PC-9 (cell line): ENCODE data around the gene GPR176. TPM values are rescaled to one million over a fixed set of nuclear protein-coding genes. Genes with fewer than 3 reads are reported as not detected.
A peak's percentile ranks its signal among the peaks of the same experiment; 100 is the strongest.

Experiments
- BruUV-seq: library from RNA; stranded (reverse); fragments of 400-500 nt; replicated peaks from 2 replicates; lab custom pipeline; 2021; lab: Mats Ljungman, UMichigan
- CTCF ChIA-PET: fragments of 300-600 bp; sonication (Branson Sonifier 250); formaldehyde crosslinking; loops from one replicate; lab custom pipeline; 2022; ENCODE audit warnings: antibody characterized with exemption; lab: Charles Lee
- POLR2A ChIA-PET: fragments of 300-600 bp; sonication (Branson Sonifier 250); formaldehyde crosslinking; loops from one replicate; lab custom pipeline; 2022; ENCODE audit warnings: antibody characterized with exemption; ENCODE audit not compliant: unreplicated experiment; lab: Charles Lee
- DNase-seq, 2 experiments: peaks; one replicate each; pipeline versions ENCODE4 v3.0.0 to v3.0.0-alpha.2; 2015 to 2022; ENCODE audit warnings: mixed read lengths in 1 of 2
- H2AFZ ChIP-seq: fragments of 200-600 bp; sonication (generic); 2 replicates; pipeline ENCODE4 v1.8.1; 2017; ENCODE audit warnings: antibody characterized with exemption
- H3F3A ChIP-seq: fragments of 200-600 bp; sonication (generic); 2 replicates; pipeline ENCODE4 v1.8.1; 2017; ENCODE audit warnings: antibody characterized with exemption, mild to moderate bottlenecking, low read depth; ENCODE audit not compliant: insufficient read depth
- H3K27ac ChIP-seq: fragments of 200-600 bp; sonication (generic); 2 replicates; pipeline ENCODE4 v1.6.1; 2016; ENCODE audit warnings: mixed run types
- H3K27me3 ChIP-seq: fragments of 200-600 bp; sonication (generic); 2 replicates; pipeline ENCODE4 v1.6.1; 2016; ENCODE audit warnings: low read depth, mixed run types; ENCODE audit not compliant: insufficient read depth
- H3K36me3 ChIP-seq: fragments of 200-600 bp; sonication (generic); 2 replicates; pipeline ENCODE4 v1.6.1; 2016; ENCODE audit warnings: low read depth, mixed run types
- H3K4me1 ChIP-seq: fragments of 200-600 bp; sonication (generic); replicated peaks from 2 replicates; pipeline ENCODE4 v1.6.1; 2016; ENCODE audit warnings: mixed run types; ENCODE audit not compliant: insufficient read depth
- H3K4me2 ChIP-seq: fragments of 200-600 bp; sonication (generic); 2 replicates; pipeline ENCODE4 v1.6.1; 2017; ENCODE audit warnings: mixed run types
- H3K4me3 ChIP-seq: fragments of 200-600 bp; sonication (generic); 2 replicates; pipeline ENCODE4 v1.6.1; 2016; ENCODE audit warnings: mixed run types
- H3K79me2 ChIP-seq: fragments of 200-600 bp; sonication (generic); 2 replicates; pipeline ENCODE4 v1.6.1; 2017; ENCODE audit warnings: low read depth, mixed run types
- H3K9me2 ChIP-seq: fragments of 200-600 bp; sonication (generic); 2 replicates; pipeline ENCODE4 v1.8.1; 2017; ENCODE audit warnings: mild to moderate bottlenecking; ENCODE audit not compliant: insufficient read depth
- H3K9me3 ChIP-seq: fragments of 200-600 bp; sonication (generic); 2 replicates; pipeline ENCODE4 v1.8.1; 2016; ENCODE audit warnings: low read depth; ENCODE audit not compliant: insufficient read depth
- H4K20me1 ChIP-seq: fragments of 200-600 bp; sonication (generic); 2 replicates; pipeline ENCODE4 v1.8.1; 2017; ENCODE audit not compliant: insufficient read depth
- CTCF ChIP-seq: fragments of 200-600 bp; sonication (generic); conservative IDR thresholded peaks from 2 replicates; pipeline ENCODE4 v1.6.1; 2017; ENCODE audit warnings: mixed run types, antibody characterized with exemption, mild to moderate bottlenecking, moderate library complexity
- EZH2 ChIP-seq: fragments of 200-600 bp; sonication (generic); IDR thresholded peaks from 2 replicates; pipeline ENCODE4 v1.8.0; 2017; ENCODE audit warnings: antibody characterized with exemption, low read depth
- intact Hi-C: fragments of 100-400 bp; cut with micrococcal nuclease; formaldehyde crosslinking; loops from one replicate; pipeline ENCODE4 v1.10.0; 2022; ENCODE audit not compliant: unreplicated experiment
- total RNA-seq: library from RNA; stranded (reverse); gene quantifications from 2 replicates; pipeline ENCODE4 v1.2.3, GENCODE V29; 2021

Gene GPR176
- total RNA-seq, 1 experiment from 2014 or later, result 4.7 TPM

GRCh38 chr15:39792025-39792843, 127.8 kb downstream of the GPR176 start:
- Histone ChIP-seq H3K27ac (no peak overlapping the region), H3K4me1 (peaks cover 14% of the 10 kb centered on the region), H3F3A (no peaks in the 10 kb centered on the region), H4K20me1 (no peaks in the 10 kb centered on the region), H3K4me2 (0 out of 2 replicates have a peak overlapping the region, but pooled peaks have one; percentile 13), H3K4me3 (no peak overlapping the region), H3K79me2 (no peaks in the 10 kb centered on the region), H3K9me3 (no peaks in the 10 kb centered on the region), H3K9me2 (no peaks in the 10 kb centered on the region), H3K27me3 (no peaks in the 10 kb centered on the region), H2AFZ (no peak overlapping the region), H3K36me3 (no peaks in the 10 kb centered on the region)
- ChIA-PET POLR2A (no interaction called here), CTCF (interaction anchor here (0.8 kb wide), 1 partner anchor 486 kb away, joined by 4 read pairs; no protein-coding TSS in a partner anchor)
- TF ChIP-seq EZH2 (no peak), CTCF (no peak)
- DNase-seq, result no peak
- BruUV-seq, result no TSS peak
- intact Hi-C loops, result no loop called here

- no peaks in the 10 kb centered on the region for H3K9me3 ChIP-seq
- H3K4me2 ChIP-seq, result no peak overlapping the region
- ChIA-PET POLR2A (interaction anchor here (0.7 kb wide), 1 partner anchor 62 kb away, joined by 8 read pairs; no protein-coding TSS in a partner anchor), CTCF (no interaction called here)
- no peak overlapping the region for H3K27ac ChIP-seq
- H3K9me2 ChIP-seq, result no peaks in the 10 kb centered on the region
- H3K4me1 ChIP-seq, result peaks cover 14% of the 10 kb centered on the region
- intact Hi-C loops, result loop anchor here (10.0 kb wide), 3 partner anchors 85 to 1085 kb away; partner anchors contain the start of gene BUB1B
- H3K4me3 ChIP-seq, result no peak overlapping the region
- no peak overlapping the region for H2AFZ ChIP-seq
- no peak for TF ChIP-seq CTCF
- TF ChIP-seq EZH2, result no peak
- BruUV-seq, result no TSS peak
- H3F3A ChIP-seq, result peaks cover 4% of the 10 kb centered on the region; the same call in 1 of the 2 replicates
- no peaks in the 10 kb centered on the region for H3K27me3 ChIP-seq
- H4K20me1 ChIP-seq, result no peaks in the 10 kb centered on the region
- no peak for DNase-seq
- no peaks in the 10 kb centered on the region for H3K79me2 ChIP-seq
- H3K36me3 ChIP-seq, result no peaks in the 10 kb centered on the region
These were observed 130.3 kb downstream of the GPR176 start for GRCh38 chr15:39789736-39790135.

- CTCF ChIA-PET, result no interaction called here
- Histone ChIP-seq H3K4me2 (no peak overlapping the region), H3K79me2 (0 out of 2 replicates have a peak, but pooled peaks cover 4% of the 10 kb centered on the region), H3K9me3 (no peaks in the 10 kb centered on the region), H2AFZ (no peak overlapping the region), H3K36me3 (no peaks in the 10 kb centered on the region), H4K20me1 (no peaks in the 10 kb centered on the region), H3K9me2 (no peaks in the 10 kb centered on the region), H3F3A (peaks cover 4% of the 10 kb centered on the region; the same call in 1 of the 2 replicates), H3K4me3 (no peak overlapping the region), H3K27ac (no peak overlapping the region), H3K4me1 (peaks cover 17% of the 10 kb centered on the region), H3K27me3 (no peaks in the 10 kb centered on the region)
- POLR2A ChIA-PET, result interaction anchor here (0.6 to 0.7 kb wide), 2 partner anchors 62 to 145 kb away, joined by 3 to 8 read pairs; partner anchors contain the start of gene EIF2AK4
- no peak for DNase-seq
- intact Hi-C loops, result loop anchor here (10.0 kb wide), 3 partner anchors 86 to 1084 kb away; partner anchors contain the start of gene BUB1B
- no TSS peak for BruUV-seq
- no peak for TF ChIP-seq EZH2
- TF ChIP-seq CTCF, result no peak
These were observed 131.1 kb downstream of the GPR176 start for GRCh38 chr15:39788800-39789565.
